GF-D8 (cell line): ENCODE measurements around the gene COL17A1.

ENCODE experiments used
- DNase-seq: peaks from one replicate; lab custom pipeline; 2025; lab: John Stamatoyannopoulos, UW

Gene COL17A1

DNA sequence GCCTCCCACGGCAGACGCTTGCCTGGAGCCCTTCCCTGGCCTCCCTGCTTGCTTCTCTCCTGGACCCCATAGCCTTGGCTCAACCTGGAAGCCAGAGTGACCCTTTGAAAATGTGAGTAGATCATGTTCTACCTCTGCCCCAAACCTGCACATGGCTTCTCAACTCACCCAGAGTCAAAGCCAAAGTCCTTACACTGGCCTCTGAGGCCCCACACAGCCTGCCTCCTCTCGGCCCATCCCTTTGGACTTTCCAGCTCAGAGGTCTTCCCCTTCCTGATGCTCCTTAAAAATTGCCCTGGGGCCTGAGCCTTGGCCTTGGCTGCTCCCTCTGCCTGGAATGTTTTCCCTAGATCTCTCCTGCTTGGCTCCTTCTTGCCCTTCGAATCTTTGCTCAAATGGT lies 32.5 kb downstream of the COL17A1 start:
- no peak for DNase-seq

DNA sequence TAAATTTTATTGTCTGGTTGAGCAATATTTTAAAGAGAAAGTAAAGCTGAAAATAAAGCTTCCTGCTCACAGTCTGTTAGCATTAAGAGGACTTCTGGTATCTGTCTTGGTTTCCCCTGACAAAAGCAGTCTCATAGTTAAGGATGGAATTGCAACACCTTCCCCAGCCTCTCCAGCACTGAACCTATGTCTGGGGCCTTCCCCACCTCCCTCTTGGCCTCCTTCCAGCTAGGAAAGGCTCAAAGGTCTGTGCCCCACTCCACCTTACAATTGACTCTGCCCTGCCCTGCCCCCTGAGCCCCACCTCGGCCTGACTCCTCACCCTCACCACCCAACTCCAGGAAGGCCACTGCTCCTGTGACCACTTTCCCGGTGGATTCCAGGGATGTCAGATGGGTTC lies 33.2 kb downstream of the COL17A1 start:
- no peak for DNase-seq

DNA sequence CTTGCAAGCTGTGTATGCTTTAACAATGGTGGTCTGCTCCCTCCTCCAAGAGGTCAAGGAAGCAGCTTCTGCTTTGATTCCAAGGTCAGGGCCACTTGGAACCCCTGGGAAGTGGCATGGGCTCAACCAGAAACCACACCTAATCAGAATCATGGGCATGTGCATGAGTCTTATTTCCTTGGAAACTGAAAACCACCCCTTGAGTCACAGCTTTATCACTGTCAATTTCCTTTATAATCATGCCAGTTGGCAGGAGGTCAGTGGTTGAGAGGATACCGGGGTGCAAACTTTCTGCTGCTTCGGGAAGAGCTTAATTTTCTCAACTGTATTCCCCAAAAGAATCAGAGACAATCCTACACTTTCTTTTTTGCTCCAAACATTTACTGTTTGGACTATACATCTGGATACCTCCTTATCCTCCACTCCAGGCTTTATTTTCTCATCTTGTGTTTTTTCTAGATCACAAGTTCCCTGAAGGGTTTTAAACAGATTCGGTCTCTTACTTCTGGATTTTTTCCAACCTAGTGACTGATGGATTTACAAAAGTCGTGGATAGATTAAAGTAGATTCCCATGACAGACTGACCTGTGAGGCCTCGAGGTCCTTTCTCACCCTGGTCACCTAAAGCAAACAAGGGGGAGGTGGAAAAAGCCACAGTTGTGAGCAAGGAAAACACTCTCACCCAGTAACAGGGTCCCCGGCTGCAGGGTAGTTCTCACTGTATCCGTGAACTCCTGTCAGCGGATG lies 36.0 kb downstream of the COL17A1 start:
- DNase-seq, result no peak

DNA sequence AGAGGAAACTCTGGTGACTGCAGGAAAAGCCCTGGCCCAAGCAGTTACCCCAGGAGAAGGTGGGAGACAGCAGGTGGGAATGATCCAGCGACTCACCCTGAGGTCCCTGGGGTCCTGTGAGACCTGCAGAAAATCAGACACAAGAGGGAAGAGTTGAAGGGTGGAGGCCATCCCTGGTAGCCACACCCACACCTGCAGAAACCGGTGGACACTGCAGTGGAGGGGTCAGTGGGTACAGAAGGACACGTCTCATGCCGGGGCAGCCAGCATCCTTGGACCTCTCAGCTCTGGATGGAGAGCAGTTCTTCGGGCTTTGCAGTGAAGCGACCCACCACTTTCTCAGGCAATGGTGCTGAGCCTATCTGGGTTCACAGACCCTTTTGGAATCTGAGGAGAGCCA lies 39.0 kb downstream of the COL17A1 start:
- no peak for DNase-seq

DNA sequence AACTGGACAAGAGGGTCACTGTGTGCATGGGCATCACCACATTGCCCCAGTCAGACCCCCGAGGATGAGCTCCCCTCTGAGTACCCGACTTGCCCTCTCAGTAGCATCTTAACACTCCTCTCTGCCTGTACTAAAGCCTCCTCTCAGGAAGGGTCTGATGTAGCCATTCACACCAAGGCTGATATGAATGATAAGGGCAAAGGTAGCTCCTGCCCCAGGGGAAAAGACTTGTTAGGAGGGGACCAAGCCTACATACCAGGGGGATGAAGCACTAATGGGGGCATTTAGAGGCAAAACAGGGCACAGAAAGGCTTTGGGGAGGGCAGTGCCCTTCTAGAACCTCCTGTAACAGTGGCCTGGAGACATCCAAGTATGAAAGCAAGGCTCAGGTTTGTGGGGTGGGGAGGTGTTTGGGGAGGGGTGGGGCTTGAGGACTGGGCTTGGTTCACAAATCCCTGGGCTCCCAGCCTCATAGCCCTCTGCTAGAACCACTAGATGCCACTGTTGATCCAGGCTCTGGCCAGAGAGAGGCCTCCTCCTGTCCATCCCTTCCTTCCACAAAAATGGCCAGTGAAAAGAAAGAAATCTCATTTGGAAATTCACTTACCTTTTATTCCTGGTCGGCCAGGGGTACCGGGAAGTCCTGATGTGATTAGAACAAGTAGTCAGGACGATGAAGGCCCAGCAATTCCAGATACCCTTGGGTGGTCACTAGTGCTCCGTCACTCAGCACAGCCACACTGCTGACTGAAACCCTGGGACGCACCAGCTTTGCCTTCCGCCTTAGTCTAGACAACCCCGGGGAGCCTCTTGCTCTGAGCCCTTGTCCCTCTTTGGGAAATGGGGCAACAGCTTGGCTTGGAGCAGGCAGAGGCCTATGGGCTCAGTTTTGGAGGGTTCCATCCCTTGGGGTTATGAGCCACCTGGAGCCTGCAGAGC lies 40.3 kb downstream of the COL17A1 start:
- DNase-seq, result no peak

DNA sequence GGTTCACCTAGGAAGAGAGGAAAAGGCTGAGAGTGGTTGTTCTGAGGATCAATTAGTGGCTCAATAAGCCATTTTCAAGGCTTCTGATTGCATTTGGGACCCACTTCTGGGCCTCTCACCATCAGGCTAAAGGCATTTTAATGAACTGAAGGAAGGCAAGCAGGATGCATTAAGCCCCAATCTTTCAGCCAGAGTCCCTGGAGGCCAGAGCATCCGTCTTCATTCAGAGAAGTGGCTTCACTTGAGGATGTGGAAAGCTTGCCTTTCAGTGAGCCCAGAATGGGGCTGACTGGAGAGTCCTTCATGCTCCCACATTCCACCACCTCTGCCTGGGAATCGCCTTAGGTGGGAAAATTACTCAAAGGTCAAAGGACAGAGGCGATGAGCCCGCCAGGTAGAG lies 41.8 kb downstream of the COL17A1 start:
- DNase-seq, result no peak

DNA sequence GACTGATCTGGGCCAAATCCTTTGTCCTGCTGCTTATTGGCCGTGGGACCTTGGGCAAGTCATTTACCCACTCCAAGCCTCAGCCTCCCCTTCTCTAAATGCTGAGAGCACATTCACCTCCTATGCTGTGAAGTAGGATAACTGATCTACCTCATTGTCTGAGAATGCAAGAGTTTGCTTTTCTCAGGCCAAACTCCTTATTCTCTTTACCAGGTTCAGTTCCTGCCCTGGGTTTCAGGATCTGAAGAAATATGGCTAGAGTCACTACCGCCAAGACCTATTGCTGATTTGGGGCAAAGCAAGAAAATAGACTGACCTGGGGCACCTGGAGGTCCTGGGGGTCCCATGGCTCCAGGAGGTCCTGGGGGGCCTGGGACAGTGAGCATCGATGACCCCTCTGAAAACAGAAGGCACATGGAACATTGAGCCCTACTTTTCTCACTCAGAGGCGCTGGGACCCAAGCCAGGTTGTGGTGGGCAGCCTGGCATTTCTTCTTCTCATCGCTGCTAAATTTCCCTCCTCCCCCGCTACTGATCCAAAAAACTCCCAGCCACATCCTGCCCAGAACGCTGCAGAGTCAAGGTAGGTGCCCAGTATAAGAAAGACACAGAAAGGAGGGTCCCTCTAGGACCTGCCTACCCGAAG lies 42.4 kb downstream of the COL17A1 start:
- DNase-seq, result no peak

DNA sequence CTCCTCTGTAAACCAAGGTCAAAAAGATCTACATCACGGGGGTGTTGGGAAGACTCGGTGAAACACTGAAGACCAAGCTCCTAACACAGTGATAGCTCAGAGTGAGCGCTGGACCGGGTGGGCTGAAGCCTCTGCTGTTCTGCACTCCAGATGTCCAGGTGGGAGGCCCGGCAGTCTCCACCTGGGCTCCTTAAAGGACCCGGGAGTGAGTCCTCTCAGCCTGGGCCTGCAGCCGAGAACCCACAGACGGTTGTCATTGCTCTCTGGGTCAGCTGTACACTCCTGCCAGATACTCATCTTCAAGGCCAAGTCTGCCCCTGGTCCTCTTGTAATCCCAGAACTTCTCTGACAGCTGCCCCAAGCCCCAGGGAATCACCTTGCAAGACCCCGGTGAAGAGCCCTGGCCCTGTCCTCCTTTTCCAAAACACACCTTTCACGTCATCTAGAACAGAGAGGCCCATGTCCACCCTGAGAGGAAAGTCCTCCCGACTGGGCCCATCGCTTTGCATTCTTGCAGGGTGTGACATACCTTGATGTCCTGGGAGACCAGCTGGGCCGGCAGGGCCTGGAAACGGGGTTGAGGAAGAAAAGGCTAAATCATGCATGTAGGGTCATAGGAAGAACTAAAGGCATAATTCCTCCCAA lies 43.7 kb downstream of the COL17A1 start:
- DNase-seq, result no peak

DNA sequence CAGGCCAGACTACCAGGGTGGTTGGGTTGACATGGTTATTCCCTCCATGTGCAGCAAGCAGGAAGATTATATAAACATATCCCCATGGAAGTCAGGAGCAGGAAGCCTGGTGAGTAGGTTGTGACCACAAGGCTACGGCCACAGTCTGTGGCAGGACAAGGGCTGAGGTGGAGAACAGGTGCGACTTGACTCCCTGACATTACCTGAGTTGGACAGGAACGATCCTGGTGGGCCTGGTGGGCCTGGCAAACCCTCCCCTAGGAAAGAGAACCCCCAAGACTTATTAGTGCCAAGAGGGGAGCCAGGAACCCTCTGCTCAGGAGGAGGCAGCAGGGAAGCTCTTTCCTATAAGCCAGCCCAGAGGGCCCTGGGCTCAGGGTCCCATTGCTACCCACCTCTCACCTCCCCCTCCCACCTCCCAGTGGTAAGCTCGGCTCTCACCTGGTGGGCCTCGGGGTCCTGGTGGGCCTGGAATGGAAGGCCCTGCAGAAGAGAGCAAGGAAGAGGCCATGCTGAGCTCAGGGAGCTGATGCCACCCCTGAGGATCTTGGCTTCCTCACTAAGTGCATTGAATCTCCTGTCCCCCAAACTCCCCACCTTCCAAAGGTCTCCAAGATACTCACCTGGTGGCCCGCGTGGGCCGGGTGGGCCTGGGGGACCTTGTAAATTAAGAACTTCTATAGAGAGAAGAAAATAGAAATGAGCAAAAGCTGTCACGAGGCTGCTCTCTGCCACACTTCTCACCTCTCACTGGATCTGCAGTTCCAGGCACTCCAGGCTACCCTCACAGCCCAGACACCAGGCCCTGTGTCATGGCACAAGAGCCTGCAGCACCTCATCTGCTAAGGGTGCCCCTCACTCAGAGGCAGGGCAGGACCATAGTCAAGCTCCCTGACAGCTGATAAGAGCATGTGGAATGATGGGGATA lies 44.6 kb downstream of the COL17A1 start:
- no peak for DNase-seq

DNA sequence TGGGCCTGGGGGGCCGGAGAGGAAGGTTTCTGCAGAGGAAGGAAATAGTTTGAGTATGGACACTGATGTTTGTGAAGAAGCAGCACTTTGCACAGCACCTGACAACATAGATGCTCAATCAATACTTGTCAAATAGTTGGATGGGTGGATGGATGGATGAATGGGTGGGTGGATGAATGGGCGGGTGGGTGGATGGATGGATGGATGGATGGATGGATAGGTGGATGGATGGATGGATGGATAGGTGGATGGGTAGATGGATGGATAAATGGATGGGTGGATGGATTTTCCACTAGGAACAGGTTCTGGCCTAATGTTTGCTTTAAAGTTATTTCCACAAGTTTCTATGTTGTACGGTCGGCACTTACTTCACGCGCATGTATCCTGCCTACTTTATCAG lies 45.3 kb downstream of the COL17A1 start:
- no peak for DNase-seq

DNA sequence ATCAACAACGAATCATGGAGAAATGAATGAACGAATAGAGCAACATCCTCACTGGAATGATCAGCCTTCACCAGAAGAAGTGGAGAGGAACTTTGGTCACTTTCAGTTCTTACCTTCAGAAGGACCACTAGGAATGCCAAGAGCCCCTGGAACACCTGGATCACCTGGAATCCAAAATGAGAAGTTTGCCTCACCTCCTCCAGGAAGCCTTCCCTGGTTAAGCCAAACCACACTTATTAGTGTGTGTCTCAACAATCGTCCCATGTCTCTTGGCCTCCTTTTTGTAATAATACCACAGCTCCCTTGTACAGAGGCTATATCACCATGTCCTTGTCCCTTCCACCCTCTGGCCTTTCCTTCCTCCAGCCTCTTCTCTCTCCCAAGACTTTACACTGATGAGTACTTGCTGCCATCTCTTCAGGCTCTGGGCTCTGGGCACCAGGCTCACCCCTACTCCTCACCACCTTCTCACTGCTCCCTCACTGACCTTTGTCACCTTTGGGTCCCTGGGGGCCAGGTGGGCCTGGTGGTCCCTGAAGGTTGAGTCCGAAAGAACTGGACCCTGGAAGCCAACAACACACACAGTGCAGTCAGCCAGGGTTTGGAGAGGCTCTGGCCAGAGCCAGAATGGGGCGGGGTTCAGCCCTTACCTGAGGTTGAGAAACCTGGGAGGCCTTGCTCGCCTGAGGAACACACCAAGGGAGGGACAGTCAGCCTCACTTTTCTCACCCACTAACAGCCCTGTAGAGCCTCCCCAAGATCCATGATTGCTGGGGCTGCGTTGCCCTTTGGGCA lies 46.5 kb downstream of the COL17A1 start:
- DNase-seq, result no peak

DNA sequence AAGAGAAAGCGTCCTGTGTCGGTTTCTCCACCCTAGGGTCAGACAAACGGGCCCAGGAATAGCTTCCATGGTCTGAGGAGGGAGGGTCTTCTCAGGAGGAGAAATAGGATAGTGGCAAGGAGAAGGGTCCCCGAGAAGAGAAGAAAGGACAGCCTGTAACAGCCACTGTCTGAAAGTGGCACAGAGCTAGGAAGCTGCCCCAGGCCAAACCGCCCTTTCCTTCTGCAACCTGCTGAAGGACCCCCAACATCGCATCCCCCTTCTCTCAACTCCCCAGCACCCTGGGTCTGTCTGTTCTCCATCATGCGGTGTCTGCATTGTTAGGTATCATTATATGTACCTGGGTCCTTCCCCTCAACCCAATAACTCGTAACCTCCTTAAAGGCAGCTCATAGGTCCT lies 47.1 kb downstream of the COL17A1 start:
- DNase-seq, result no peak

DNA sequence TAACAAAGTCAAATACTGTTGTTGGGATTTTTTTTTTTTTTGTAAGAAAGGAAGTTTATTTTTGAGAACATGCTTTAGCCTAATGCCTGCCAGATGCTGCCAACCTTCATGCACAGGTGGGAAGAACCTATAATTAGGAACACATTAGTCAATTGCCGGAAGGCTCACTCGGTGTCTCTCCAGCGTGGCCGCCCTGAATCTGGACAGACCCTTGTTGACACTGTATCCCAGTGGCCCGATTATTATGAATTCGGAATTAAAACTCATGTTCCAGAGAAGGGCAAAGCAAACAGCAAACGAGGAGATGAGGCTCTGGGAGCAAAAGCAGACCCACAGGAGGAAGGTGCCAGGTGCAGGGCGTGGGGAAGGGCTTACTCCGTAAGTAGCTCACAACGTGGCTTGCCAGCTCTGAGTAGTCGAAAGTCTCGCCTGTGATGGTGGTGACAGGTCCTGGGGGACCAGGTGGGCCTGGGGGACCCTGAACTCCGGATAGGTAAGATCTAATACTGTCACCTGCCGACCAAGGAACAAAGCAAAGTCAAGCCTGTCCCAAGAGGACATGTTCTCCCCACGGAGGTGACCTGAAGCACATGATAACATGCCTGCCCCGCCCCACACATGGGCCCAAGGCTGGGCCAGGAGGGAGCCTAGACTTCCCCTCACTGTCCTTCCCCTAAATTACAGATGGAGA lies 48.3 kb downstream of the COL17A1 start:
- no peak for DNase-seq

DNA sequence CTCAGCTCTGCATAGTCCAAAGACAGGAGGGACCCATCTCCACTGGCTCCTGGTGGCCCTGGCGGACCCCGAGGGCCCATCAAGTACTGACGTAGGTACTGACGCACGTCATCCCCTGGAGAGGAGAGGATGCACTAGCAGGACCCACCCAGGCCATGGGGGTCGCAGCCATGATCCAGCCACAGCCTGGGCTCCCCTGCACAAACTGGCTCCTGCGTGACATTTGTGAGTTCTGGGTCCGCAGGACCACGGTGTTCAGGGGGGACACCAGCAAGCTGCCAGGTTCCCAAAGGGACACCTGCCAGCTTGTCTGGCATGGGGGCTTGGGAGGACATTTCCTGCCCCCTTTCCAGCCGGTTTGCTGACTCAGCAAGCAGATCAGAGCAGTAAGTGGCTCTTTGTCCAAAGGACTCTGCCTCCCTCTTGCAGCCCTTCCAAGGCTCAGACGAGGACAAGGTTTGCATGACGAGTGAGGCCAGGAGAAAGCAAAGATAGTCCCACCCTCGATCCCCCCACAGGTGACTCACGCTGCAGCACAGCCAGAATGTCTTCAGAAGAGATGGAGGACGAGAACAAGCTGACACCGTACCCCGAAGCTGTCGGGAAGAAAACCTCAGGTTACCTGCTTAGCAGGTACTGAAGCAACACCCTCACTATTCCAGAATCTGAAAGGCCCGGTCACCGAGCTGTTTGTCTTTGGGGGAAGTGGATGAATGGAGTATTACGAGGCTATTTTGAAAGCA lies 49.0 kb downstream of the COL17A1 start:
- DNase-seq, result no peak

DNA sequence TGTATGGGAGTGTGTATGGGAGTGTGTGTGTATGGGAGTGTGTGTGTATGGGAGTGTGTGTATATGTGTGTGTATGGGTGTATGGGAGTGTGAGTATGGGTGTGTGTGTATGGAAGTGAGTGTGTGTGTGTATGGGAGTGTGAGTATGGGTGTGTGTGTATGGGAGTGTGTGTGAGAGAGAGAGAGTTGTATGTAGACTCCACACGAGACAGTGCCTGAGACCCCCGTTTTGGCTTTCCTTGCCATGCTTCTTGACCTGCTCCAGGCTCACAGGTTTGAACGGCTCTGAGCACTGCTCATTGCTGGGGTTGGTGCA lies 49.7 kb downstream of the COL17A1 start:
- DNase-seq, result no peak

DNA sequence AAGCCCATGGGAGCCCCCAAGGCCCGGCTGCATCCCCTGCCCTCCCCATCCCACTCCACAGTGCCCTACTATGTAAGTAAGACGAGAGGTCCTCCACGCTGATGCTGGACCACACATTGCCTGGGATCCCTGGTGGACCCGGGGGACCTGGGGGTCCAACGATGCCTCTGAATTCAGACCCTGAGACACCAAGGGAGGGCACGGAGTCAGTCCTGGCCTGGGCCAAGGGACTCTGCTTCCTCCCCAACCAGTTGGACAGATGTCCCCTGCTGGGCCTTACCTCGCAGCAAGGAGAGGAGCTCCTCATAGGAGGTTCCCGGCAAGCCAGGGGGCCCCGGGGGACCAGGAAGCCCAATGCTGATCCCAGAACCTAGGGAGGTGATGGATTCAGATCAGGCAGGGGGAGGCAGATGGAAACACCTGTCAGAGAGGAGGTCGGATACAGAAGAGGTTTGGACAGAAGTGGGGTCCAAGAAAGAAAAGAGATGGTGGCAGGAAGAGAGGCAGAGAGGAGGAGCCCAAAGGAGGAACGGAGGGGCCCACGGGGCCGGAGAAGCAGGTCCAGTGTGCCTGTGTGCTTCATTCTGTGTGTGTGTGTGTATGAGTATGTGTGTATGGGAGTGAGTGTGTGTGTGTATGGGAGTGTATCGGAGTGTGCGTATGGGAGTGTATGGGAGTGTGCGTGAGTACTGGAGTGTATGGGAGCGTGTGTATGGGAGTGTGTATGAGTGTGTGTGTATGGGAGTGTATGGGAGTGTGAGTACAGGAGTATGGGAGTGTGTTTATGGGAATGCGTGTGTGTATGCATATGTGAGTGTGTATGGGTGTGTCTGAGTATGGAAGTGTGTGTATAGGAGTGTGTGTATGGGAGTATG lies 50.2 kb downstream of the COL17A1 start:
- DNase-seq, result no peak

DNA sequence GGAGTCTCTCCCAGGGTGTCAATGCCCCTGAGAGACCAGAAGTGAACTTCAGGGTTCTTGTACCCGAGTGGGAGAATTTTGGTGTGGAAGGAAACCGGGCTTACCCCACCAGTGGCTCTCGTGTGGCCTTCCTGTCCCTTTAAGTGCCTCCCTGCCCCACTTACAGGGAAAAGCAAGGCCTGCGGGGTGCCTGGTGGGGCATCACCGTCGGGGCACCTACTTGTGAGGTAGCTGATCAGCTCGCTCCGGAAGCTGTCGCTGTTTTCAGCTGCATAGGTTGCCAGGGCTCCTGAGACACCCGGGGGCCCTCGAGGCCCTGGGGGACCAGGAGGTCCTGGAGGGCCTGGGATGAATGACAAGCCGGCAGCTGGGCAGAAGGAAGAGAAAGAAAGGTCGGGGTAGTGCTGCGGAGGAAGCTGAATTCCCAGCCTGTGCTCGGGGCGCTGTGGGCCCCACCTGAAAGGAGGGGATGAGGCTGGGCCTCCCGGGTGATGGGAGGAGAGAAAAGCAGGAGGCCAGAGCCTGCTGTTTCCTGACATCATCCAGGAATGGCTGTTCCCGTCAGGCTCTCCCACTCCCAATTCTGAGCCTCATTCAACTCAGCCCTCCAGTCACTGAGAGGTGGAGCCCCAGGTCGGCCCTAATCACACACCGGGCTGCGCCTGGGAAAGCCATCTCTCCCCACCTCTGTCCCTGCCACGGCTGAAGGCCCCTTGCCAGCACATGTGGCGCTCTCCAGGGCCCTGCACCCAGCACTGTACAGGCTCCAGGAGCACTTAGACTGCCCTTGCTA lies 51.1 kb downstream of the COL17A1 start:
- DNase-seq, result no peak
